Measurements from ENCODE around the gene OTUD7B.

OTUD7B gene

DNA sequence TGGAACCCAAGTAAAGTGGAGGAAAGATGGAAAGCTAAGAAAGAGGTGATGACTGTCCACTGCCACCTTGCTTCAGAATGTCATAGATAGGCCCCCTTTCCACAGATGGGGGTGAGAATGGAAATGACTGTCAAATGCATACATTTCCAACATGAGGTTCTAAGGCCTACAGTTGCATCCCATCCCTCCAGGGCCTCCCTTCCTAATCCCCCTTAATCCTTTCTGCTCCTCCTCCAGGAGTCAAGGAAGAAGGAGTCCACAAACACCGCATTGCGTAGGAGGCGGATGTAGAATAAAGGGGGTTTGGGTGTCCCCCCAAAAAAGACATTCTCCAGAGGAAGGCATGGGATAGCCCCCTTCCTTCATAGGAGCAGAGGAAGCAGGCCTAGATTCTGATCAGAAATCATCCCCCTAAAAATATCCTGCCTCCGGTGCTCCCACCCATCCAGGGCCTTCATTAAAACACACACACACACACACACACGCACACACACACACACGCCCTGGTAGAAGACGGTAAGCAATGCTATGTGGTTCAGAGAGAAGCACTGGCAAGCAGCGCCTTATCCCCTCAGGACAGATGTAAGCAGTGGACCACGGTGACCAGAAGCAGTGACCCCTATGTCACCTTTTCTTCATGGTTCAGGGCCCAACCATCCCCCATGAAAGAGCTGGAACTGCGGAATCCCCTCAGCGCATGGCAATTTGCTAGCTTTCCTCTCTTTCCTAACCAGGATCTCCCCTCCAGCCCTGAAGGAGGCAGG lies 94.9 kb downstream of the OTUD7B start:
- DNase-seq: no peak

DNA sequence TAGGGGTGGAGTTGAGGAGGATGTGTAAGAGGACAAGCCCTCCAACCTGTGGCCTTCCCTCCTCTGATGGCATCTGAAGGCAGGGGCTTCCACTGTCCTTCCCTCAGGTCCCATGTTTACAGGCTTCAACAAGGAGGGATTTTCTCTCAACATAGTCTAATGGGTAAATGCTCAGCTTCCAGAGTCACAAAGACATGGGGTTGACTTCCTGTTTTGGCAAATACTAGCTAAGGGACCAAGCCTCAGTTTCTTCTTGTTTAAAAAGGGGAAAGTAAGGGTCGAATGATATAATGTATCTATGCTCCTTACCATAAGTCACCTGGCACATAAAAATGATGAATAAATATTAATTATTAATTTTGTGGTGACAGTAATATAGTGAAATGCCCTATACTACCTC lies 96.0 kb downstream of the OTUD7B start:
- DNase-seq: no peak

DNA sequence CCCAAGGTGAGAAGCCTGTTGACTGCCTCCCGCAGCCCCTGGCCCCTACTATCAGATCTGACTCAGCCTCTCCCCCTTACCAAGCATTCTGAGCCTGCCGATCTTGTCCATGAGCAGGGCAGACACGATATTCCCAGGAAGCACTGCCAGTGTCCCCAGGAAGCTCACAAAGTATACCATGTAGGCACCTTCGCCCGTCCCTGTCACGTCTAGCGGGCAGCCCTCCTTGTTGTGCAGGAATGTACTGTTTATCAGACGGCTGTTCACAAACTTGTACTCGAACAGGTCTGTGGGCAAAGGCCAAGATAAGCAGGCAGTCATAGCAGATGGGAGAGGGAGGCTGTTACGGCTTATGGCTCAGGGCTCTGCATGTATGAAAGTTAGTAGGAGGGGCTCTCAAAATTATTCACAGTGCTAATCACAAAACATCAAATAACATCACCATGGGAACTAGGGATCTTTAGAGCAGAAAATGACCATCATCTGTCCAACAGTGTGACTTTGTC lies 103.9 kb downstream of the OTUD7B start:
- no peak for DNase-seq

DNA sequence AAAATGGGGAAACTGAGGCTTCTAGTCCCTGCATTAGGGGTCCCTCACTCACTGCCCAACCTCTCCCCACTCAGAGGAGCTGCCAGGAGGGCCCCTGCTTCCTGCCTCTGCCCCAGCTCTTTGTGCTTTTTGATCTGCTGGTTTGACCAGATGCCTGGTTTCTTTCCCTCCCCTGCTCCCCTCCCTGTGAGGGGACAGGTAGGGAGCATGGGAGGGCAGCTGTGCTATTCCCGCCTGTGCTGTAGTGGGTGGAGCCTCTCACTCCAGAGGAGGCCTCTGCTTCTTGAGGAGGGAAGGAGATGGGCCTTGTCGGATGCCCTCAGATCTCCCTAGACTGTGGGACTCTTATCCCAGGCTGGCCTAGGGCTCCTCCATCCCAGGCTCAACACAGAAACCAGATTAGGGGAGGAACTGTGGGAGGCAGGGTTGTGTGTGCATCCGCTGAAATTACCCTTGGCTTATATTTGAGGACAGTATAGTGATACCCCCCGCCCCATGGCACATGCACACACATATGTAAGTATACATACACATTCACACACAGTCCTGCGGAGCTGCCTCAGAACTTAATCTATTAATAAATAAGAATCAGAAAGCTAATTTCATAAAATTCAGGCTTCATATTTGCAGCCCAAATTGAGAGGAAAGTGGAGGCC lies 106.6 kb downstream of the OTUD7B start:
- DNase-seq: no peak

DNA sequence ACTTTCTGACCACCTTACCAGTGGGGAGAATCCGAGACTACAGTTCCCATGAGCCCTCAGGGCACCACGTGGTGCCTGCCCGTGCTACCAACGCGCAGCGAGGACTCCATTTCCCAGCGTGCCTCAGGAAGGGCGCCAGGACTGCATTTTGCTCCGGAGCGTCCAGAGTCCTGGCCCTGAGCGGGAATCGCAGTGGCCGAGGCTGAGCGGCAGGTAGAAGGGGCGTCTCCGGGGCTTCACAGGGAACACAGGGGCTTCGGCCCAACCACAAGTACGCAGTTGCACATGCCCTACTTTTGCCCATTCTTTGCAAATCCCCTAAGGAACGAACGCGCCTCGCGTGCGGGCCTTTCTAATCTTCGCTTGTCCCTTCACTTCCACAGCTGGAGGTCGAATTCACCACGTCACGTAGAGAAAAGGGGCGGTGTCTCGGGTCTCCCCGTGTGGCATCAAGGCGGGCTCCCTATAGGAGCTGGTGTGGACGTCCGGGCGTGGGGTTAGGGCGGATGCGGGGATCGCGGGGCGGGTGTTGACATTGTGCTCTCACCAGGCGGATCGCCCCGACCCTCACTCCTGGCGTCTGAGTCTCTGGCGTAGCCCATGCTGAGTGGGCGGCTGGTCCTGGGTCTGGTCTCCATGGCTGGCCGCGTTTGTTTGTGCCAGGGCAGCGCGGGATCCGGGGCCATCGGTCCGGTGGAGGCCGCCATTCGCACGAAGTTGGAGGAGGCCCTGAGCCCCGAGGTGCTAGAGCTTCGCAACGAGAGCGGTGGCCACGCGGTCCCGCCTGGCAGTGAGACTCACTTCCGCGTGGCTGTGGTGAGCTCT lies 110.9 kb downstream of the OTUD7B start, which contains the start of gene BOLA1:
Gene BOLA1 (plus strand): TSS at position 109 of the 825 bp plus-strand sequence. CDS start 492 bp downstream, at position 601.
- DNase-seq: peak; percentile 89

DNA sequence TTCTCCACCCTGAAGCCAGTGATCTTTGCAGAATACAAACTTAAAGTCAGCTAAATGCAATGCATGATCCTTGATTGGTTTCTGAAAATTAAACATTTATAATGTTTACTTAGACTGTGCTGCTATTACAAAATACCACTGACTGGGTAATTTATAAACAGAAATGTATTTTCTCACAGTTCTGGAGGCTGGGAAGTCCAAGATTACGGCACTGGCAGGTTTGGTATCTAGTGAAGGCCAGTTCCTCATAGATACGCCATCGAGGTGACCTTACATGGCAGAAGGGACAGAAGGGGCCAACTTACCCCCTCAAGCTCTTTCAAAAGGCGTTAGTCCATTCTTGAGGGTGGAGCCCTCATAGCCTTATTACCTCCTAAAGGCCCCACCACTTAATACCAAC lies 114.0 kb downstream of the OTUD7B start:
- no peak for DNase-seq

DNA sequence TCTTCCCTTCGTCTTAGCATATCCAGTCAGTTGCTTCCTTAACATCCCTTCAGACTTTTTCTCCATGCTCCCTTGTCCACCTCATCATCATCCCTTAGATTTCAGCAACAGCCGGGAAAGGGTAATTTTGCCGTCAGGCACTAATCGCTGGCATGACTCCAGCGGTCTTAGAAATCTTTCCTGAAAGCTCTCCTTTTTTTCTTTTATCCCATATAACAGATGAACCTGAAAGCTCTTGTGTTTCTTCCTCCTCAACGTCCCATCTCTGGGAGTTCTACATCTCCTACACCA lies 121.6 kb downstream of the OTUD7B start:
- no peak for DNase-seq

DNA sequence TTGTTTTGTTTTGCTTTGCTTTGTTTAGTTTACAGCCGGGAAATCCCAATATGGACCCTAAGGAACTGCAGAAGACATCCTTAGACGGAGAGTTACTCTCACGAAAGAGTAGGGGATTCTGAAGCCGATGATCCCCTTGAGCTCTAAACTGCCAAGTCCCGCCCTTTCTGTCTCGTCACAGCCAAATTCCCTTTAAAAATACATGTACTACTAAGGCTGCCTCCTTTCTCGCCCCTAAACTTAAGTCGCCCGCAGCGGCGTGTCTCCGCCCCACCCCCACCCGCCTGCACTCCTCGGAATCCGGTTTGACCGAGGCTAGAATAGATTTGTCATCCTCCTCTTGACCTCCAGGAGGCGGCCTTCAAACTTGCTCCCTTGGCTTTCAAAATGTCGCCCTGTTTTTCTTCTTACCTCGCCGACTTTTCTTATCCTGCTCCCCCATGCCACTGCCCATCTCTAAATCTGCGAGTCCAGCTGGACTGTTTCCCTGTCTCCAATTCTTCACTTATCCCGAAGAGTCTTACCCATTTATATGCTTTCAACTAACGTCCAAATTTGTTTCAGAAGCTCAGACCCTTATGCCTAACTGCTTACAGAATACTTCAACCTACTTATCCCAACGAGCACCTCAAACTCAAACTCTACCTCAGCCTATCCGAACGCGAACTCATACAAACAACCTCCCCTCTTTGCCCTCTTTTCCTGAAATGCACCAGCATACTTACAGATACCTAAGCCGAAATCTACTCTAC lies 122.1 kb downstream of the OTUD7B start:
- peak; percentile 82 for DNase-seq
